ENCODE results near the gene TMA7. TPM values are rescaled to one million over a fixed set of nuclear protein-coding genes. Genes with fewer than 3 reads are reported as not detected.

TMA7 gene
- total RNA-seq, 2 experiments from 2014 or later: 318 to 323 TPM

- DNase-seq: no peak
- Mint-ChIP-seq H3K4me1 (ENCODE audit: low read depth) (no peaks in the 10 kb centered on the region), H3K27me3 (no peaks in the 10 kb centered on the region), H3K36me3 (no peaks in the 10 kb centered on the region), H3K4me3 (no peak overlapping the region), H3K27ac (no peak overlapping the region), H3K9me3 (no peaks in the 10 kb centered on the region)
- CTCF ChIA-PET: interaction anchor here (3.4 to 3.6 kb wide), 2 partner anchors 10 to 26 kb away, joined by 13 to 14 read pairs; no protein-coding TSS in a partner anchor
- intact Hi-C loops (cut with micrococcal nuclease): no loop called here
- POLR2A ChIA-PET: no interaction called here
Observed at GRCh38 chr3:48410205-48411040, 29.6 kb upstream of the TMA7 start.

- no peaks in the 10 kb centered on the region for H3K4me1 Mint-ChIP-seq (ENCODE audit: low read depth)
- H3K9me3 Mint-ChIP-seq: no peaks in the 10 kb centered on the region
- H3K4me3 Mint-ChIP-seq: no peak overlapping the region
- H3K27me3 Mint-ChIP-seq: no peaks in the 10 kb centered on the region
- H3K36me3 Mint-ChIP-seq: no peaks in the 10 kb centered on the region
- POLR2A ChIA-PET: no interaction called here
- no peak for DNase-seq
- CTCF ChIA-PET: interaction anchor here (3.4 to 3.6 kb wide), 2 partner anchors 10 to 25 kb away, joined by 13 to 14 read pairs; no protein-coding TSS in a partner anchor
- intact Hi-C loops (cut with micrococcal nuclease): no loop called here
- H3K27ac Mint-ChIP-seq: no peak overlapping the region
Observed at GRCh38 chr3:48411041-48411588, 28.9 kb upstream of the TMA7 start.

GRCh38 chr3:48411606-48412374 is 28.3 kb upstream of the TMA7 start:
- H3K36me3 Mint-ChIP-seq: no peaks in the 10 kb centered on the region
- H3K4me3 Mint-ChIP-seq: no peak overlapping the region
- no peaks in the 10 kb centered on the region for H3K27me3 Mint-ChIP-seq
- no peak overlapping the region for H3K27ac Mint-ChIP-seq
- intact Hi-C loops (cut with micrococcal nuclease): no loop called here
- H3K9me3 Mint-ChIP-seq: no peaks in the 10 kb centered on the region
- CTCF ChIA-PET: interaction anchor here (3.4 to 3.6 kb wide), 2 partner anchors 11 to 24 kb away, joined by 13 to 14 read pairs; no protein-coding TSS in a partner anchor
- no peak for DNase-seq
- POLR2A ChIA-PET: no interaction called here
- H3K4me1 Mint-ChIP-seq (ENCODE audit: low read depth): no peaks in the 10 kb centered on the region

- no peak overlapping the region for H3K4me3 Mint-ChIP-seq
- CTCF ChIA-PET: interaction anchor here (1.0 to 3.6 kb wide), 4 partner anchors 11 to 139 kb away, joined by 3 to 14 read pairs (median 8); no protein-coding TSS in a partner anchor
- no peaks in the 10 kb centered on the region for H3K36me3 Mint-ChIP-seq
- H3K9me3 Mint-ChIP-seq: no peaks in the 10 kb centered on the region
- DNase-seq: no peak
- H3K27me3 Mint-ChIP-seq: no peaks in the 10 kb centered on the region
- no peaks in the 10 kb centered on the region for H3K4me1 Mint-ChIP-seq (ENCODE audit: low read depth)
- POLR2A ChIA-PET: no interaction called here
- intact Hi-C loops (cut with micrococcal nuclease): no loop called here
- H3K27ac Mint-ChIP-seq: no peak overlapping the region
Observed at GRCh38 chr3:48412375-48413001, 27.6 kb upstream of the TMA7 start.

GRCh38 chr3:48413086-48413485 is 27.0 kb upstream of the TMA7 start:
- Mint-ChIP-seq H3K4me1 (ENCODE audit: low read depth) (no peaks in the 10 kb centered on the region), H3K4me3 (no peak overlapping the region), H3K27me3 (no peaks in the 10 kb centered on the region), H3K27ac (no peak overlapping the region), H3K36me3 (no peaks in the 10 kb centered on the region), H3K9me3 (no peaks in the 10 kb centered on the region)
- intact Hi-C loops (cut with micrococcal nuclease): no loop called here
- no peak for DNase-seq
- POLR2A ChIA-PET: no interaction called here
- CTCF ChIA-PET: interaction anchor here (1.0 to 3.4 kb wide), 3 partner anchors 12 to 139 kb away, joined by 3 to 13 read pairs (median 3); no protein-coding TSS in a partner anchor

GRCh38 chr3:48413611-48414010 is 26.4 kb upstream of the TMA7 start:
- no peak overlapping the region for H3K27ac Mint-ChIP-seq
- no peak for DNase-seq
- H3K4me1 Mint-ChIP-seq (ENCODE audit: low read depth): no peaks in the 10 kb centered on the region
- CTCF ChIA-PET: interaction anchor here (1.0 to 3.4 kb wide), 3 partner anchors 13 to 140 kb away, joined by 3 to 13 read pairs (median 3); no protein-coding TSS in a partner anchor
- H3K9me3 Mint-ChIP-seq: no peaks in the 10 kb centered on the region
- H3K27me3 Mint-ChIP-seq: no peaks in the 10 kb centered on the region
- H3K36me3 Mint-ChIP-seq: no peaks in the 10 kb centered on the region
- intact Hi-C loops (cut with micrococcal nuclease): no loop called here
- POLR2A ChIA-PET: no interaction called here
- no peak overlapping the region for H3K4me3 Mint-ChIP-seq

GRCh38 chr3:48414376-48415250 is 25.4 kb upstream of the TMA7 start:
- intact Hi-C loops (cut with micrococcal nuclease): no loop called here

GRCh38 chr3:48415251-48415953 is 24.7 kb upstream of the TMA7 start:
- Mint-ChIP-seq H3K4me1 (ENCODE audit: low read depth) (no peaks in the 10 kb centered on the region), H3K27me3 (no peaks in the 10 kb centered on the region), H3K9me3 (no peaks in the 10 kb centered on the region), H3K4me3 (no peak overlapping the region), H3K36me3 (no peaks in the 10 kb centered on the region), H3K27ac (no peak overlapping the region)
- no peak for DNase-seq
- intact Hi-C loops (cut with micrococcal nuclease): no loop called here
- ChIA-PET CTCF (interaction anchor here (0.9 to 2.4 kb wide), 3 partner anchors 15 to 134 kb away, joined by 3 to 13 read pairs (median 3); no protein-coding TSS in a partner anchor), POLR2A (no interaction called here)

More at GRCh38 chr3:48414376-48415250, 25.4 kb upstream of the TMA7 start:
- ChIA-PET CTCF (interaction anchor here (0.9 to 2.4 kb wide), 3 partner anchors 14 to 135 kb away, joined by 3 to 13 read pairs (median 3); no protein-coding TSS in a partner anchor), POLR2A (no interaction called here)
- Mint-ChIP-seq H3K4me3 (no peak overlapping the region), H3K4me1 (ENCODE audit: low read depth) (no peaks in the 10 kb centered on the region), H3K9me3 (no peaks in the 10 kb centered on the region), H3K27me3 (no peaks in the 10 kb centered on the region), H3K27ac (no peak overlapping the region), H3K36me3 (no peaks in the 10 kb centered on the region)
- no peak for DNase-seq

GRCh38 chr3:48416091-48416505 is 24.0 kb upstream of the TMA7 start:
- Mint-ChIP-seq H3K9me3 (no peaks in the 10 kb centered on the region), H3K27ac (no peak overlapping the region), H3K4me1 (ENCODE audit: low read depth) (no peaks in the 10 kb centered on the region), H3K36me3 (no peaks in the 10 kb centered on the region), H3K27me3 (no peaks in the 10 kb centered on the region), H3K4me3 (no peak overlapping the region)
- intact Hi-C loops (cut with micrococcal nuclease): no loop called here
- POLR2A ChIA-PET: no interaction called here
- CTCF ChIA-PET: interaction anchor here (2.4 kb wide), 1 partner anchor 20 kb away, joined by 13 read pairs; no protein-coding TSS in a partner anchor
- no peak for DNase-seq

GRCh38 chr3:48416546-48416945 is 23.5 kb upstream of the TMA7 start:
- no peaks in the 10 kb centered on the region for H3K27me3 Mint-ChIP-seq
- H3K27ac Mint-ChIP-seq: no peak overlapping the region
- intact Hi-C loops (cut with micrococcal nuclease): no loop called here
- POLR2A ChIA-PET: no interaction called here
- H3K36me3 Mint-ChIP-seq: no peaks in the 10 kb centered on the region
- H3K9me3 Mint-ChIP-seq: no peaks in the 10 kb centered on the region
- H3K4me3 Mint-ChIP-seq: no peak overlapping the region
- DNase-seq: no peak
- CTCF ChIA-PET: interaction anchor here (2.4 kb wide), 1 partner anchor 19 kb away, joined by 13 read pairs; no protein-coding TSS in a partner anchor
- H3K4me1 Mint-ChIP-seq (ENCODE audit: low read depth): no peaks in the 10 kb centered on the region

Data from activated CD4-positive, alpha-beta memory T cell treated with anti-CD3 and anti-CD28 coated beads for 36 hours (primary cell).